A549 treated with RU486 at 1 μM for 4 hours (cell line): Measurements from ENCODE around the gene POTEB2. TPM values are rescaled to one million over a fixed set of nuclear protein-coding genes. Genes with fewer than 3 reads are reported as not detected.

ENCODE experiments used
- total RNA-seq: library from RNA; stranded (reverse); fragments of 200-300 nt; extraction: Qiagen RNA extraction; gene quantifications from 5 replicates; pipeline ENCODE4 v1.2.3, GENCODE V29; 2022; ENCODE audit warnings: low read depth

Gene POTEB2
- not detected in 5 replicates for total RNA-seq

GRCh38 chr15:20866214-20866613 is at the start of gene POTEB2:
Gene POTEB2 (minus strand): TSS chr15:20866314. CDS start chr15:20866281, 33 bp downstream.

